Fibroblast of peridontal ligament (primary cell): Measurements from ENCODE around the gene RBM47.
A peak's percentile ranks its signal among the peaks of the same experiment; 100 is the strongest.
"Not testable (repeated sequence)": the region's sequence is repeated elsewhere in the genome, so short reads cannot be mapped to it uniquely, and the experiment has no call there.

Experiments
- DNase-seq: peaks from one replicate; pipeline ENCODE4 v3.0.0-alpha.2; 2010; ENCODE audit errors: extremely low read depth

RBM47 gene

GRCh38 chr4:40486534-40486933 is 143.1 kb downstream of the RBM47 start:
- peak; percentile 8 for DNase-seq

GRCh38 chr4:40484346-40485090 is 145.1 kb downstream of the RBM47 start:
- DNase-seq = no peak

DNA sequence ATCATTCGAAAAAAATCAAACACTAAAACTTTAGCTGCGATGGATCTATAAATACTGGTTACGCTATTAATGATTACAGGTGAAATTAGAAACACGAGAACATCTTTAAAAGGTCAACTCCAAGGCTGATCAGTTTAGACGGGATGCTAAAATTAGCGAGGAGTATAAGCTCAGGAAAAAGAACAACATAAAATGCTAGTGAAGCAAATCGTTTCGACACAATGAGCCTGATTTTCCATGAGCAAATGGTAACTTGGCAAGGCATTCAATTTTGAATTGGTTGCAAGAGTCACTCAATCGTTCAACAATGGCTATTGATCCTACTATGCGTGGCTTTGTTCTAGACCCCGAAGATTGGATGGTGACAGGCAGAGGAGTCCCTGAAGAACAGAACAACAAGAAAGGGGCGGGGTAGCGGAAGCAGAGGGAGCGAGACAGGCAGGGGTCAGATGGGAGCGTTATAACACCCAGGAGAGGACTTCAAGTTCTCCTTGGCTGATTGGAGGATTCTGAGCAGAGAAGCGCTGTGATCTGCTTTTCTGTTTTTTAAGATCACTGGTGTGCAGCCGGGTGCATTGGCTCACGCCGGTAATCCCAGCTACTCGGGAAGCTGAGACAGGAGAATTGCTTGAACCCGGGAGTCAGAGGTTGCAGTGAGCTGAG is 146.5 kb downstream of the RBM47 start:
- no peak for DNase-seq

DNA sequence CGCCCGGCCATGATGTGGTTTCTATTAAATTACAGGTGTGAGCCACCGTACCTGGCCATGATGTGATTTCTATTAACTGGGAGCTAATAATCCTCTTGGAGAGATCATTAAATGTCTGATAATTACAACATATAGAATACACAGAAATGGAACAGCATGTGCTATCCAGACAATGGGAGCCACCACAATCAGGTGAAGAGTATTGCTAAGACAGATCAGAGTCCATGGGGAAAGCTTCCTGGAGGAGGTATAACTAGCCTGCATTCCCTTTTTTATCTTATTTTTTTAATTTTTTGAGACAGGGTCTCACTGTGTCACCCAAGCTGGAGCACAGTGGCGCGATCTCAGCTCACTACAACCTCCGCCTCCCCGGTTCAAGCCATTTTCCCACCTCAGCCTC is 147.7 kb downstream of the RBM47 start:
- no peak for DNase-seq

GRCh38 chr4:40480291-40480690 is 149.4 kb downstream of the RBM47 start:
- DNase-seq = no peak

GRCh38 chr4:40479378-40479777 is 150.3 kb downstream of the RBM47 start:
- DNase-seq = no peak

DNA sequence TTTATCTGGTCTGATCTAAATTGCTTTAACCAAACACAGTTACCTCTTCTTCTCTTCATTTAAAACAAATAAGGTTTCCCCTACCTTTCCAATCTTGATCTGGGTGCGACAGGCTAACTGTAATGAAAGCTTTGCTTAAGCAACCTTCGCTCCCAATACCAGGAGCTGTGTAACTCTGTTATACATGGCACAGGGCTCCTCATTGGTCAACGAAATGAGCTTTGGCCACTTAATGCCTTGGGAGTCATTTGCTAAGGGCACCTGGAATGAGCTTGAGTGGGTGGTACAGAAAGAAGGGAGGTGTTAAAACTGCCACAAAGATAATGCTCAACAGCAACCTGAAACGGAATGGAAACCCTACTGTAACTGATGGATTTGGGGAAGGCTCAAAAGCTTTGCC is 154.1 kb downstream of the RBM47 start:
- no peak for DNase-seq

GRCh38 chr4:40473578-40474388 is 155.9 kb downstream of the RBM47 start:
- DNase-seq = no peak

DNA sequence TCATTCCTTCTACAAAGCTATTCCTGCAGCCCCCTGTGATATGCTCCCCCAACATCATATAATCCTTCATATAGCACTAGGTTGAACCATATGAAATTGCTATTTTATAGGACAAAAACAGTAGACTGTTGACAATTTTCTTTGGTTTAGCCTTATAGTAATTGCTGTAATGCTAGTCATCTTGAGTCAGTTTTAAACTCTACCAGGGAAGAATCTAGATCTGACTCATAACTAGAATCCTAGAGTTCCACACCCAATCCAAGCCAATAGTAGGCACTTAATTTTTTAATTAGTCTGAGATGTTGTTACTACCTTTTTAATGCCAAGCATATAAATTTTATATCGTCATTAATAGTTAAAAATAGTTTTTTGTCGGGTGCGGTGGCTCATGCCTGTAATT is 157.7 kb downstream of the RBM47 start:
- peak; percentile 8 for DNase-seq

DNA sequence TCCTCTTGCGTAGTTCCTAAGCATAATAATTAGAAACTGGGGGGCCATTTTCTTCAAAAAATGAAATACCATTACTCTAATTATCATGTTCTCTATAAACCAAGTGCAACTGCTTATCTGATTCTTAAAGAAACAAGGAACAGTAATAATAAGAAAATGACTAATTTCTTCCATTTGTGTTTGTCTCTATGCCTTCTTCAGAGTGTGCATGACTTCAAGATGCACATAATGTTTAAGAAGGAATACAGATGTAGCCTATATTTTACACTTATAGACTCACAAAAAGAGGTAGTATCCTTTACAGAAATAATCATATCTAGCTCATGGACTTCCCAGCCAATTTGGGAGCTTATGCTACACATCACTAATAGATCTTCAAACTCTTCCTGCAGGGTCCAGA is 162.9 kb downstream of the RBM47 start:
- no peak for DNase-seq

DNA sequence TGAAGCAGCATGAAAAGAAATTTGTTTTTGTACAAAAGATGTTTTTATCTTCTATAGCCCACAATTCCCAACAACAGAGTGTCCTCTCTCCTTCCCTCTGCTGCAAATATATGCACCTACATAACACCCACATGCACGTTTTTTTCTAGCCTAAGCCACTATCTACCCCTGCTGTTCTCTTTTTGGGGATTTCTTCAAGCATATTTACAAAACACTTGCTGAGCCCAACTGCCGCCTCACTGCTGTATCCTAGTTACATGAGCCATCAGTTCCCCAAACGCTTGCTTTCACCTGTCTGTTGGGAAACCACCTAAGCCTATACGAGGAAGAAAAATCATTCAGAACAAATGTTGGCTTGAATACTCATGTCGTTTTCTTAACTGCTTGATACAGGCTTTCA is 167.3 kb downstream of the RBM47 start:
- no peak for DNase-seq

- DNase-seq = no peak
Observed at GRCh38 chr4:40461879-40462278, 167.8 kb downstream of the RBM47 start.

- DNase-seq = no peak
Observed at GRCh38 chr4:40461062-40461461, 168.6 kb downstream of the RBM47 start.

- DNase-seq = no peak
Observed at GRCh38 chr4:40458683-40459082, 171.0 kb downstream of the RBM47 start.

GRCh38 chr4:40458109-40458508 is 171.6 kb downstream of the RBM47 start:
- DNase-seq = no peak

DNA sequence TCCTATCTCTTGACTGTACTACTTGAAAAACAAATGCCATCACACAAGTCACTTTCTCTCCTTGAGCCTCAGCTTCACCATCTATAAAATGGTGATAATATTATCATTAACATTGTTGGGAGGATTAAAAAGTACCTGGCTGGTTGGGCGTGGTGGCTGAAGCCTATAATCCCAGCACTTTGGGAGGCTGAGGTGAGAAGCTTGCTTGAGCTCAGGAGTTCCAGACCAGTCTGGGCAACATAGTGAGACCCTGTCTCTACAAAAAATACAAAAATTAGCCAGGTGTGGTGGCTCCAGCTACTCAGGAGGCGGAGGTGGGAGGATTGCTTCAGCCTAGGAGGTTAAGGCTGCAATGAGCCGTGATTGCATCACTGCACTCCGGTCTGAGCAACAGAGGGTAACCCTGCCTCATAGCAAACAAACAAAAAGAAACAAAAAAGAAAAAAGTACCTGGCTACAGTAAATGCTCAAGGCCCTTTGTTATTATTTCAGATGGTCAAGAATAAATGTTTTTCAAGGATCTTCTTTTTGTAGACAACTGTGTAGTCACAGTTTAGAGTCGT is 174.2 kb downstream of the RBM47 start:
- no peak for DNase-seq

DNA sequence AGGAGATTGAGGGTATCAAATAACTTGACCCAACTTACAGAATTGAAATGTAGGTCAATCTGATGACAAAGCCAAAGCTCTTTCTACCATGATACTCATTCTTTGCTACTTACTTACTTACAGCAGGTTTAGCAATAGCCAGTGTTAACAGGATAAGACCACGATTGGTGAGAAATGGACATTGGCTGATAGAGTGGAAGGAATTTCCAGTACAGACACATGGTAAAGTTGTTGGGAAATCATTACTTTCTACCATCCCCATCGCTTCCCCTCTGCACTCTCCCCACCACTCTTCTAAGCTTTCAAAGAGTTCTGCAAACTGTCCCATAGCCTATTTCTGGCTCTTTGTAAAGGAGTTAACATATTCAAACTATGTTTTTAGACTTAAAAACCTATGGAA is 174.8 kb downstream of the RBM47 start:
- DNase-seq = no peak

DNA sequence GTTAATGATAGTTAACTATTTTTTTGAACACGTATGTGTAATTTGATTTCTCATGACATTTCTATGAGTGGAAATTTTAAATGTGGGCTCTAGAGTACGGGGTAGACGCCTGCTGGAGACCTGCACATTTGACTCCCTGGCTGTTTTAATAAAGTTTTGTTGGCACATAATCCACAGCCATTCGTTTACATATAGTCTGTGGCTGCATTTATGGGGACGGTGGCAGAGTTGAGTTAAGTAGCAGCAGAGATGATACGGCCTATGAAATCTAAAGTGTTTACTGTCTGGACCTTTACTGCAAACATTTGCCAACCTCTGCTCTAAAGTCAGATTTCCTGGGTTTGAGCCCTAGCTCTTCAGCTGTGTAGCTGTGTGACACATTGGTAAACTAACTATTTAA is 175.8 kb downstream of the RBM47 start:
- DNase-seq = no peak

GRCh38 chr4:40448875-40449274 is 180.8 kb downstream of the RBM47 start:
- no peak for DNase-seq

- no peak for DNase-seq
Observed at GRCh38 chr4:40446839-40447238, 182.8 kb downstream of the RBM47 start.

GRCh38 chr4:40446261-40446750 is 183.4 kb downstream of the RBM47 start:
- DNase-seq = not testable (repeated sequence)

DNA sequence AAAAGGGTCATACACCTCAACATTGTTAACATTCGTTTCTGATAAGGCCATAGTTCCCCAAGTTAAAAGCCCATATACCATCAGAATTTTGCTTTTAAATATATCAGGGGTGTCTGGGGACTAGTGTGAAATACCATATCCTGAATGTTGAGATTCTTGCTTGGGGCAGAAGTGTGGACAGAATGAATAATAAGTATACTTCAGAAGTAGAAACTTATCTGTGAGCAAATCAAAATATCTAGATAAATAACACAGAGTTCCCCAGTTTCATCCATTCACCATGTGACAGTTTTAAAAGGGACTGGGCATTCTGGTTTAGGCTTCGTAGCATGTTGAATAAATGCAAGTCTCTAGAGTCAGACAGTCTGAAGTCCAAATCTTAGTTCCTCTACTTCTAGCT is 184.0 kb downstream of the RBM47 start:
- DNase-seq = no peak
